ENCODE measurements around the gene L3MBTL3. TPM values are rescaled to one million over a fixed set of nuclear protein-coding genes. Genes with fewer than 3 reads are reported as not detected.

The L3MBTL3 gene
- total and polyA plus RNA-seq, 7 donors = 2.1 to 10.4 (median 4.2) TPM

DNA sequence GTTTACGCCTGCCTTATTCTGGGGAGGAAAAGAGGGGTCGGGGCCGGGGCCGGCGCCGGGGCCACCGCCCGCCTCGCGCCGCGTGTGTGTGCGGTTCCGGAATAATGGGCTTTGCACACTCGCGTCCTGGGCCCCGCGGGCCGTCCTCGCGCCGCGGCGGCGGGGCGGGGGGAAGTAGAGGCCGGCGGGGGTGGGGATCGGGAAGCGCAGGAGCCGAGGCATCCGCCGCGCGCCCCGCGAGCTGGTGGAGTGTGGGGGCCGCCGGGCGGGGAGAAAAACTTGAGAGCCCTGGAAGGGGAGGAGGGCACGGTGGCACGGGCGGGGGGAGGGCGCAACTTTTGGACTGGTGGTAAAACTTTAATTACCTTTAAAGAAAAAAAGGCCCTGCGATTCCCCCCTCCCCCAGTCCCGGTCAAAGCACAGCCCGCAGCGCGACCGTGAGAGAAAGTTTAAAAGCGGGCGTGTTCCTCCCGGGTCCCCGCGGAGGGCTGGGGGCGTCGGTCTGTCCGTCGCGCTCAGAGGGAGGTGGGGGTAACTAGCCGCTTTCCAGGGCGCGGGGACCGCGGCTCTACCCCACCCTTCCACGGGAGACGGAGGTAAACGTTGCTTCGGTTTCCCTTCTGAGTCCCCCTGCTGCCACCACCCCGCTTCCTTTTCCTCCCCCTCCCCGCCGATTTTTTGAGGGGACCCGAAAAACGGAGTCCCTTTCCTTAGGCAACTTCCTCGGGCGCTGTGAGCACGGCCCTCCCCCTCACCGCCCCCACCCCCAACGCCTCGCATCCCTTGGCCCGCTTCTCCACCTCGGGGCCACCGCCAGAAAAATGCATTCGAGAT is 1.9 kb downstream of the L3MBTL3 start:
- 0% methylated on average over 84 of the region's 84 CpGs for whole genome bisulfite sequencing, 2 donors
- no peaks in the 10 kb centered on the region for H3K9me3 ChIP-seq
- TF ChIP-seq, protein P1, sequence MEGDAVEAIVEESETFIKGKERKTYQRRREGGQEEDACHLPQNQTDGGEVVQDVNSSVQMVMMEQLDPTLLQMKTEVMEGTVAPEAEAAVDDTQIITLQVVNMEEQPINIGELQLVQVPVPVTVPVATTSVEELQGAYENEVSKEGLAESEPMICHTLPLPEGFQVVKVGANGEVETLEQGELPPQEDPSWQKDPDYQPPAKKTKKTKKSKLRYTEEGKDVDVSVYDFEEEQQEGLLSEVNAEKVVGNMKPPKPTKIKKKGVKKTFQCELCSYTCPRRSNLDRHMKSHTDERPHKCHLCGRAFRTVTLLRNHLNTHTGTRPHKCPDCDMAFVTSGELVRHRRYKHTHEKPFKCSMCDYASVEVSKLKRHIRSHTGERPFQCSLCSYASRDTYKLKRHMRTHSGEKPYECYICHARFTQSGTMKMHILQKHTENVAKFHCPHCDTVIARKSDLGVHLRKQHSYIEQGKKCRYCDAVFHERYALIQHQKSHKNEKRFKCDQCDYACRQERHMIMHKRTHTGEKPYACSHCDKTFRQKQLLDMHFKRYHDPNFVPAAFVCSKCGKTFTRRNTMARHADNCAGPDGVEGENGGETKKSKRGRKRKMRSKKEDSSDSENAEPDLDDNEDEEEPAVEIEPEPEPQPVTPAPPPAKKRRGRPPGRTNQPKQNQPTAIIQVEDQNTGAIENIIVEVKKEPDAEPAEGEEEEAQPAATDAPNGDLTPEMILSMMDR (IDR thresholded peaks at IDR 0.05) = no peak
- TF ChIP-seq POLR2A (IDR thresholded peaks at IDR 0.05) = no peak
- no peak for TF ChIP-seq POLR2AphosphoS5 (IDR thresholded peaks at IDR 0.05)
- no peak for TF ChIP-seq EP300 (IDR thresholded peaks at IDR 0.05)
- peaks cover 0 to 11% (median 4%) of the 10 kb centered on the region in 4 donors for H3K4me1 ChIP-seq
- no peaks in the 10 kb centered on the region for H3K36me3 ChIP-seq
- peak overlapping the region; percentile 73 to 91 (median 86) for H3K4me3 ChIP-seq
- H3K27me3 ChIP-seq = no peaks in the 10 kb centered on the region
- peak overlapping the region; percentile 76 to 85 (median 82) for H3K27ac ChIP-seq
- intact Hi-C loops (cut with DNase I) = loop anchor here (2.0 kb wide), 1 partner anchor 127 kb away; no protein-coding TSS in a partner anchor
- DNase-seq = peak; percentile 68

DNA sequence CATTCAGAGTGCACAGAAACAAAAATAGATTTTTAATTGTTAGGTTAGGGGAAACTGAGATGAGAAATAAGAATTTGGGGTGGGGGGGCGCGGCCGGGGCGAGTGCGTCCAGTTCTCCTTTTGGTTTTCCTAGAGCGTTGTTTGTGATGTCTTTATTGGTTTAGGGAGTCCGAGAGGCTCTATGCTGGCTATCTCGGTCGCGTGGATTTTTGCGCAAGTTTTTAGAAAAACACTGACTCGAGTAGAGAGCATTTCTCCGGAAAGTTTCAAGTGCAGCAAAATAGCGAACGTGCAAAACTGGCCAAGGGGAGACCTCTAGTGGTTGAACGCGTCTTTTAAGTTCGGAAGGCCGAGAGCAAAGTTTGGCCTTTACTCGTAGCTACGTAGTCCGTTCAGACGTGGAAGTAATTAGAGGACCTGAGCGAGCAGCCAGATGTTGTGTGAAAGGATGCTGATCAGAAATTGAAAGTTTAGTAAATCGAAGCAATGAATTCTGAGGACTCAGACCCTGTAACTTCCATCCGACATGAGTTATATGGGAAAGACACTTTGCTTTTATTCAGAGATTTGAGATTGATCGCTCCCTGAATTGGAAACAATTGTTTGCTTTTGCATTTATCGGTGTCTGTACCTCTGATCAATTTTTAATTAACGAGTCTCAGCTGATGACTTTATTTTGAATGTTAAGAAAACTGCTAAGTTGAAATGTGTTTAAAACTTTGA is 2.7 kb downstream of the L3MBTL3 start:
- Histone ChIP-seq H3K36me3 (no peaks in the 10 kb centered on the region), H3K27me3 (no peaks in the 10 kb centered on the region), H3K27ac (peak overlapping the region; percentile 76 to 85 (median 82)), H3K4me1 (peaks cover 0 to 11% (median 4%) of the 10 kb centered on the region in 4 donors), H3K9me3 (no peaks in the 10 kb centered on the region), H3K4me3 (peak overlapping the region; percentile 73 to 91 (median 86))
- WGBS, 2 donors = 8 to 10% methylated on average over 29 of the region's 29 CpGs
- TF ChIP-seq POLR2AphosphoS5 (IDR thresholded peaks at IDR 0.05) = peak; percentile 7 to 51 (median 26)
- TF ChIP-seq POLR2A (IDR thresholded peaks at IDR 0.05) = no peak
- TF ChIP-seq EP300 (IDR thresholded peaks at IDR 0.05) = no peak
- TF ChIP-seq, protein P1 (IDR thresholded peaks at IDR 0.05) = peak; percentile 60 to 79 (median 70)
- intact Hi-C loops (cut with DNase I) = loop anchor here (2.0 kb wide), 1 partner anchor 128 kb away; no protein-coding TSS in a partner anchor
- DNase-seq = peak; percentile 93

DNA sequence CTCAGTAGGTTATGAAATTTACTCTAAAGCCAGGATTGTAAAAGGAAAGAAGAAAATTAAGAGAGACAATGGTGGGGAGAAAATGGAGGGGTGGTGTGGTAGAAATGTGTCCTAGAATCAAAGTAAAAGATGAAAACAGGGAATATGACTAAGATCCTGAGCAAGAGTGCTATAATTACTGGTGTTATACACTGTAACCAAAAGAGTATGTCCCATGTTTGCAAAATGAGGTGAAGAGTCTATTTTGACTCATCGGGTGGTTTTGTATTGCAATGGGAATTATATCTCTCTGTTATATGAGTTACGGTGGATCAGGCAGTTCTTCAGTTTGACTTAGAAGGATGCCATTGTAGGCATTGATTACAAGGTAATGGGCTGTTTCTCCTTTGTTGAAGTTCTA is 8.5 kb downstream of the L3MBTL3 start:
- no peak for TF ChIP-seq EP300 (IDR thresholded peaks at IDR 0.05)
- no peak for TF ChIP-seq POLR2AphosphoS5 (IDR thresholded peaks at IDR 0.05)
- TF ChIP-seq POLR2A (IDR thresholded peaks at IDR 0.05) = no peak
- TF ChIP-seq, protein P1 (IDR thresholded peaks at IDR 0.05) = no peak
- DNase-seq = no peak
- H3K9me3 ChIP-seq = no peaks in the 10 kb centered on the region
- no peak overlapping the region for H3K4me3 ChIP-seq
- H3K36me3 ChIP-seq = no peaks in the 10 kb centered on the region
- no peaks in the 10 kb centered on the region for H3K4me1 ChIP-seq
- no peak overlapping the region for H3K27ac ChIP-seq
- 89 to 93% methylated on average over 2 of the region's 2 CpGs for WGBS, 2 donors
- no peaks in the 10 kb centered on the region for H3K27me3 ChIP-seq
- intact Hi-C loops (cut with DNase I) = no loop called here

DNA sequence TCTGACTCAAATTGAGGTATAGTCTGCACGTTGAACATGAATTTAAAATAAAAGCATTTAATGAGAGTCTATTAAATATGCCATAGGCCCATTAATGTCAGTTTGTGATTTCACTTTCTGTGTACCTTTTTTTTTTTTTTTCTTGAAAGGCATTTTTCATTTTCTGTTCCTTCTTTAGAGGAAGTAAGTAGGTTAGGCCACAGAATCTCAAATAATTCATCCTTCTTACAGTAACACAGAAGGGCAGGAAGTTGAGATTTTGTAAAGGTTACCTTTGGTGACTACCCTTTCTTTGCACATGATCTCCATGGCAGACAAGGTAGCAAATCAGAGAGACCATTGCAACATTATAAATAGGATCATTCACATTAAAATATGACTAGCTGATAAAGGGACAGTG is 9.6 kb downstream of the L3MBTL3 start:
- no peak for DNase-seq
- intact Hi-C loops (cut with DNase I) = no loop called here
- Histone ChIP-seq H3K4me1 (no peaks in the 10 kb centered on the region), H3K9me3 (no peaks in the 10 kb centered on the region), H3K36me3 (no peaks in the 10 kb centered on the region), H3K4me3 (no peak overlapping the region), H3K27me3 (no peaks in the 10 kb centered on the region), H3K27ac (no peak overlapping the region)
- 59 to 71% methylated on average over 1 of the region's 1 CpG for WGBS, 2 donors
- TF ChIP-seq EP300 (IDR thresholded peaks at IDR 0.05) = no peak
- TF ChIP-seq, protein P1 (IDR thresholded peaks at IDR 0.05) = no peak
- TF ChIP-seq POLR2A (IDR thresholded peaks at IDR 0.05) = no peak
- no peak for TF ChIP-seq POLR2AphosphoS5 (IDR thresholded peaks at IDR 0.05)
